GM23338 (cell line): ENCODE measurements around the gene MAMSTR. TPM values are rescaled to one million over a fixed set of nuclear protein-coding genes. Genes with fewer than 3 reads are reported as not detected.

ENCODE experiments used
- ATAC-seq: fragments of 200-7000 bp; cut with Tn5 transposase; 3 replicates; pipeline ENCODE4 v1.9.1; 2020
- DNase-seq: peaks from one replicate; pipeline ENCODE4 v3.0.0-alpha.2; 2015; ENCODE audit warnings: low spot score
- H2AFZ ChIP-seq: fragments of 200-600 bp; sonication (generic); 2 replicates; pipeline ENCODE4 v1.8.0; 2016; ENCODE audit warnings: antibody characterized with exemption, mild to moderate bottlenecking, moderate library complexity
- H3F3A ChIP-seq: fragments of 200-600 bp; sonication (generic); replicated peaks from 2 replicates; pipeline ENCODE4 v1.8.0; 2017; ENCODE audit warnings: antibody characterized with exemption, mixed run types, low read depth
- H3K27ac ChIP-seq: fragments of 200-600 bp; sonication (generic); 2 replicates; pipeline ENCODE4 v1.6.1; 2016; ENCODE audit warnings: low read depth
- H3K27me3 ChIP-seq: fragments of 200-600 bp; sonication (generic); 2 replicates; pipeline ENCODE4 v1.8.0; 2016; ENCODE audit warnings: mild to moderate bottlenecking, mixed run types, moderate library complexity; ENCODE audit not compliant: insufficient read depth
- H3K36me3 ChIP-seq: fragments of 200-600 bp; sonication (generic); 2 replicates; pipeline ENCODE4 v1.8.0; 2016; ENCODE audit warnings: mild to moderate bottlenecking; ENCODE audit not compliant: insufficient read depth
- H3K4me1 ChIP-seq: fragments of 200-600 bp; sonication (generic); 2 replicates; pipeline ENCODE4 v1.8.0; 2016; ENCODE audit warnings: mild to moderate bottlenecking, moderate library complexity; ENCODE audit not compliant: insufficient read depth
- H3K4me2 ChIP-seq: fragments of 200-600 bp; sonication (generic); 2 replicates; pipeline ENCODE4 v1.7.1; 2017; ENCODE audit warnings: mixed run types
- H3K4me3 ChIP-seq: fragments of 200-600 bp; sonication (generic); 2 replicates; pipeline ENCODE4 v1.6.1; 2016; ENCODE audit warnings: mixed run types
- H3K79me2 ChIP-seq: fragments of 200-600 bp; sonication (generic); replicated peaks from 2 replicates; pipeline ENCODE4 v1.8.0; 2017; ENCODE audit warnings: mild to moderate bottlenecking; ENCODE audit not compliant: insufficient read depth
- H3K9me2 ChIP-seq: fragments of 200-600 bp; sonication (generic); 2 replicates; pipeline ENCODE4 v1.8.0; 2017; ENCODE audit not compliant: insufficient read depth
- H4K20me1 ChIP-seq: fragments of 200-600 bp; sonication (generic); replicated peaks from 2 replicates; pipeline ENCODE4 v1.8.0; 2017; ENCODE audit warnings: mild to moderate bottlenecking; ENCODE audit not compliant: insufficient read depth
- H3K27ac Mint-ChIP-seq: 2 replicates; pipeline ENCODE4 v1.8.0; 2020; ENCODE audit warnings: inconsistent platforms, mild to moderate bottlenecking, moderate library complexity, mixed read lengths
- H3K27me3 Mint-ChIP-seq: 3 replicates; pipeline ENCODE4 v1.8.0; 2022; ENCODE audit warnings: low read depth, mild to moderate bottlenecking, moderate library complexity, mixed read lengths, inconsistent platforms; ENCODE audit not compliant: insufficient read depth, poor library complexity
- H3K36me3 Mint-ChIP-seq: 3 replicates; pipeline ENCODE4 v1.8.0; 2021; ENCODE audit warnings: low read depth, mild to moderate bottlenecking, inconsistent platforms, moderate library complexity, mixed read lengths
- H3K4me1 Mint-ChIP-seq: 3 replicates; pipeline ENCODE4 v1.8.0; 2020; ENCODE audit warnings: mild to moderate bottlenecking, inconsistent platforms, mixed read lengths
- H3K4me3 Mint-ChIP-seq: 3 replicates; pipeline ENCODE4 v1.8.0; 2021; ENCODE audit warnings: moderate library complexity, mild to moderate bottlenecking, inconsistent platforms, mixed read lengths
- H3K9me3 Mint-ChIP-seq: 3 replicates; pipeline ENCODE4 v1.8.0; 2020; ENCODE audit warnings: moderate library complexity, mild to moderate bottlenecking, inconsistent platforms, mixed read lengths
- CREB1 ChIP-seq: fragments of 250-450 bp; sonication (Bioruptor Pico); IDR thresholded peaks from 2 replicates; pipeline ENCODE4 v1.5.0; 2020; ENCODE audit warnings: low read depth, mild to moderate bottlenecking, moderate library complexity
- JUNB ChIP-seq: IDR thresholded peaks from one replicate; pipeline ENCODE4 v1.6.1; 2016; ENCODE audit warnings: antibody characterized with exemption; ENCODE audit not compliant: unreplicated experiment
- POLR2AphosphoS5 ChIP-seq: IDR thresholded peaks from 2 replicates; pipeline ENCODE4 v1.6.1; 2016; ENCODE audit warnings: antibody characterized with exemption, low read depth
- ZNF114 ChIP-seq: fragments of 250-450 bp; sonication (Bioruptor Pico); IDR thresholded peaks from 2 replicates; pipeline ENCODE4 v1.5.0; 2020; ENCODE audit warnings: mild to moderate bottlenecking, moderate library complexity
- polyA plus RNA-seq: library from polyadenylated mRNA; unstranded; fragments of >200 nt; fragmentation: Nextera tagmentation; extraction: Ambion mirVana; gene quantifications from 2 replicates; pipeline ENCODE4 v1.2.1, GENCODE V29; 2016
- total RNA-seq: library from RNA; depleted of rRNA; stranded (reverse); fragments of >200 nt; shearing (Covaris generic); gene quantifications from 2 replicates; pipeline ENCODE4 v1.2.3, GENCODE V29; 2014
- TF ChIP-seq, protein P1 (sequence below): fragments of 250-450 bp; sonication (Bioruptor Pico); IDR thresholded peaks from 2 replicates; pipeline ENCODE4 v1.5.0; 2020; ENCODE audit warnings: mild to moderate bottlenecking, moderate library complexity
- TF ChIP-seq, protein P2 (sequence below), 2 experiments: fragments of 200-600 bp in 1 of 2; sonication (generic) in 1 of 2; conservative IDR thresholded peaks; 2 replicates each; pipeline versions ENCODE4 v1.5.1 to v1.6.1; 2016 to 2017; ENCODE audit warnings: antibody characterized with exemption in 2 of 2, low read depth in 2 of 2, mild to moderate bottlenecking in 2 of 2, moderate library complexity in 1 of 2
- TF ChIP-seq, protein P3 (sequence below): IDR thresholded peaks from one replicate; pipeline ENCODE4 v1.6.1; 2018; ENCODE audit warnings: antibody characterized with exemption; ENCODE audit not compliant: unreplicated experiment
- TF ChIP-seq, protein P4 (sequence below): IDR thresholded peaks from 2 replicates; pipeline ENCODE4 v1.6.1; 2016; ENCODE audit warnings: antibody characterized with exemption

Gene MAMSTR
- total and polyA plus RNA-seq, 2 experiments from 2014 or later = 1.9 to 2.0 TPM

DNA sequence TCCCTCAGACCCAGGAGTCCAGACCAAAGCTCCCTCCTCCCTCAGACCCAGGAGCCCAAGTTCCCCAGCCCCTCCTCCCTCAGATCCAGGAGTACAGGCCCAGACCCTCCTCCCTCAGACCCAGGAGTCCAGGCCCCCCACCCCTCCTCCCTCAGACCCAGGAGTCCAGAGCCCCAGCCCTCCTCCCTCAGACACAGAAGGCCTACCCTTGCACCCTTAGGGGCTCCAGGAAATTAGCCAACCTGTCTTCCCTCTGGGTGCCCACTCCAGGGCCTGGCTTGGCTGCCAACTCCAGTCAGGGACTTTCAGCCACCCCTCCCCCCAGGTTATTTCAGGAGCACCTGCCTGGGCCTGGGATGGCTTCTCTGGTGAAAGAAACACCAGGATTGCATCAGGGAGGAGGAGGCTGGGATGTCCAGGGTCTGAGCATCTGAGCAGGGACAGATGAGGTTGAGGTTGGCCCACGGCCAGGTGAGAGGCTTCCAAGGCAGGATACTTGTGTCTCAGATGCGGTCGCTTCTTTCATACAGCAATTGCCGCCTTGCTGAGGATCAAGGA, 35.6 kb upstream of the MAMSTR start, which contains the start of gene FGF21 (continued):
- no peak for TF ChIP-seq POLR2AphosphoS5
- TF ChIP-seq, protein P1, sequence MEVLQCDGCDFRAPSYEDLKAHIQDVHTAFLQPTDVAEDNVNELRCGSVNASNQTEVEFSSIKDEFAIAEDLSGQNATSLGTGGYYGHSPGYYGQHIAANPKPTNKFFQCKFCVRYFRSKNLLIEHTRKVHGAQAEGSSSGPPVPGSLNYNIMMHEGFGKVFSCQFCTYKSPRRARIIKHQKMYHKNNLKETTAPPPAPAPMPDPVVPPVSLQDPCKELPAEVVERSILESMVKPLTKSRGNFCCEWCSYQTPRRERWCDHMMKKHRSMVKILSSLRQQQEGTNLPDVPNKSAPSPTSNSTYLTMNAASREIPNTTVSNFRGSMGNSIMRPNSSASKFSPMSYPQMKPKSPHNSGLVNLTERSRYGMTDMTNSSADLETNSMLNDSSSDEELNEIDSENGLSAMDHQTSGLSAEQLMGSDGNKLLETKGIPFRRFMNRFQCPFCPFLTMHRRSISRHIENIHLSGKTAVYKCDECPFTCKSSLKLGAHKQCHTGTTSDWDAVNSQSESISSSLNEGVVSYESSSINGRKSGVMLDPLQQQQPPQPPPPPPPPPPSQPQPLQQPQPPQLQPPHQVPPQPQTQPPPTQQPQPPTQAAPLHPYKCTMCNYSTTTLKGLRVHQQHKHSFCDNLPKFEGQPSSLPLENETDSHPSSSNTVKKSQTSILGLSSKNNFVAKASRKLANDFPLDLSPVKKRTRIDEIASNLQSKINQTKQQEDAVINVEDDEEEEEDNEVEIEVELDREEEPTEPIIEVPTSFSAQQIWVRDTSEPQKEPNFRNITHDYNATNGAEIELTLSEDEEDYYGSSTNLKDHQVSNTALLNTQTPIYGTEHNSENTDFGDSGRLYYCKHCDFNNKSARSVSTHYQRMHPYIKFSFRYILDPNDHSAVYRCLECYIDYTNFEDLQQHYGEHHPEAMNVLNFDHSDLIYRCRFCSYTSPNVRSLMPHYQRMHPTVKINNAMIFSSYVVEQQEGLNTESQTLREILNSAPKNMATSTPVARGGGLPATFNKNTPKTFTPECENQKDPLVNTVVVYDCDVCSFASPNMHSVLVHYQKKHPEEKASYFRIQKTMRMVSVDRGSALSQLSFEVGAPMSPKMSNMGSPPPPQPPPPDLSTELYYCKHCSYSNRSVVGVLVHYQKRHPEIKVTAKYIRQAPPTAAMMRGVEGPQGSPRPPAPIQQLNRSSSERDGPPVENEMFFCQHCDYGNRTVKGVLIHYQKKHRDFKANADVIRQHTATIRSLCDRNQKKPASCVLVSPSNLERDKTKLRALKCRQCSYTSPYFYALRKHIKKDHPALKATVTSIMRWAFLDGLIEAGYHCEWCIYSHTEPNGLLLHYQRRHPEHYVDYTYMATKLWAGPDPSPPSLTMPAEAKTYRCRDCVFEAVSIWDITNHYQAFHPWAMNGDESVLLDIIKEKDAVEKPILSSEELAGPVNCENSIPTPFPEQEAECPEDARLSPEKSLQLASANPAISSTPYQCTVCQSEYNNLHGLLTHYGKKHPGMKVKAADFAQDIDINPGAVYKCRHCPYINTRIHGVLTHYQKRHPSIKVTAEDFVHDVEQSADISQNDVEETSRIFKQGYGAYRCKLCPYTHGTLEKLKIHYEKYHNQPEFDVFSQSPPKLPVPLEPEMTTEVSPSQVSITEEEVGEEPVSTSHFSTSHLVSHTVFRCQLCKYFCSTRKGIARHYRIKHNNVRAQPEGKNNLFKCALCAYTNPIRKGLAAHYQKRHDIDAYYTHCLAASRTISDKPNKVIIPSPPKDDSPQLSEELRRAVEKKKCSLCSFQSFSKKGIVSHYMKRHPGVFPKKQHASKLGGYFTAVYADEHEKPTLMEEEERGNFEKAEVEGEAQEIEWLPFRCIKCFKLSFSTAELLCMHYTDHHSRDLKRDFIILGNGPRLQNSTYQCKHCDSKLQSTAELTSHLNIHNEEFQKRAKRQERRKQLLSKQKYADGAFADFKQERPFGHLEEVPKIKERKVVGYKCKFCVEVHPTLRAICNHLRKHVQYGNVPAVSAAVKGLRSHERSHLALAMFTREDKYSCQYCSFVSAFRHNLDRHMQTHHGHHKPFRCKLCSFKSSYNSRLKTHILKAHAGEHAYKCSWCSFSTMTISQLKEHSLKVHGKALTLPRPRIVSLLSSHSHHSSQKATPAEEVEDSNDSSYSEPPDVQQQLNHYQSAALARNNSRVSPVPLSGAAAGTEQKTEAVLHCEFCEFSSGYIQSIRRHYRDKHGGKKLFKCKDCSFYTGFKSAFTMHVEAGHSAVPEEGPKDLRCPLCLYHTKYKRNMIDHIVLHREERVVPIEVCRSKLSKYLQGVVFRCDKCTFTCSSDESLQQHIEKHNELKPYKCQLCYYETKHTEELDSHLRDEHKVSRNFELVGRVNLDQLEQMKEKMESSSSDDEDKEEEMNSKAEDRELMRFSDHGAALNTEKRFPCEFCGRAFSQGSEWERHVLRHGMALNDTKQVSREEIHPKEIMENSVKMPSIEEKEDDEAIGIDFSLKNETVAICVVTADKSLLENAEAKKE = no peak

DNA sequence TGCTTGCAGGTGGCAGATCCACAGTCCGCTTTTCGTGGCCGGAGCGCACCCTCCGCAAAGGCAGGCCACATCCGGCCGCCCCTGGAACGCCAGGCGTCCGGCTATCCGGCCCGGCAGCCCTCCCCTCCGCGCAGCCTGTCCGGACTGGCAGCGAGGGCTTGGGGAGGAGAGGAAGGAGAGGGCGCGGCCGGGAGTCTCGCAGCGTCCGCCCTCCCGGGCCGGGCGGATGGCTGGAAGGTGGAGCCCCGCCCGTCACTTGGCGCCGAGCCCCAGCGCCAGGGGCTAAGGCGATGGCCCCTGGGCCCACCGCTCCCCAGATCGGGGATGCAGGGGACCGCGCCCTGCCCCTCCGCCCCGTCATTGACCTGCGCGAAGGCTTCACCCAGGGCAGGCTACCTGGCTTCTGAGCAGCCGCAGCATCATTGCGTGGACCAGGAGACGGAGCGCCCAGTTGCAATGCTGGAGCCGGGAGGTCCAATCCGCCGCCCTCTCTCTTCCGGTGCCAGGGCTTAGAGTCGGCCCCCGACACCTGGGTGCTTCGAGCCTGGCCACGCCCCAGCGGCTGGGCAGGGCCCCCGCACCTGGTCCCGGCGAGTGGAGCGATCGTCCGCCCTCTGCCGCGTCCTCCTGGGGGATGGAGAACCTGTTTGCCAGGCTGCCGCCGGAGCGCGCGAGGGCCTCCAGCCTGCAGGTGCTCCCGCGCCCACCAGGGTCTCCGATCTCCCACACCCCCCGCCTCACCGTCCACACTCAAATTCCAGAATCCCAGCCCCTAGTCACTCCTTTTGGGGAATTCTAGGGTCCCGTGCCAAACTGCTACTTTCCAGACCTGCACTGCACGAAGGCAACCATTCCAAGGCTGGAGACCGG, 33.2 kb upstream of the MAMSTR start, which contains the start of gene FUT1:
Gene FUT1, minus strand, starts transcription at position 146 of the 870 bp plus-strand sequence. CDS start 1,360 bp downstream, outside the sequence.
- Histone ChIP-seq H3K4me1 (peaks cover 40% of the 10 kb centered on the region), H3K79me2 (peaks cover 36% of the 10 kb centered on the region), H3K9me2 (no peaks in the 10 kb centered on the region), H4K20me1 (peaks cover 11% of the 10 kb centered on the region; the same call in 1 of the 2 replicates), H3F3A (peaks cover 17% of the 10 kb centered on the region; the same call in 1 of the 2 replicates), H3K36me3 (0 out of 2 replicates have a peak, but pooled peaks cover 6% of the 10 kb centered on the region), H3K4me2 (peak within 1 kb of the TSS; percentile 100), H3K4me3 (peak within 1 kb of the TSS; percentile 98), H3K27me3 (no peaks in the 10 kb centered on the region), H3K27ac (peak within 1 kb of the TSS; percentile 98), H2AFZ (peak within 1 kb of the TSS; percentile 87)
- DNase-seq = peak; percentile 98
- peaks cover 49% of the 10 kb centered on the region for H3K4me1 Mint-ChIP-seq
- H3K27me3 Mint-ChIP-seq = peaks cover 42% of the 10 kb centered on the region
- peak within 1 kb of the TSS; percentile 93 for H3K4me3 Mint-ChIP-seq
- H3K36me3 Mint-ChIP-seq = peaks cover 43% of the 10 kb centered on the region
- H3K9me3 Mint-ChIP-seq = no peaks in the 10 kb centered on the region; the same call in none of the 3 replicates
- H3K27ac Mint-ChIP-seq = peak within 1 kb of the TSS; percentile 90
- ATAC-seq = peak; percentile 85
- TF ChIP-seq JUNB (no peak), ZNF114 (CRISPR knock-in tag) (no peak), CREB1 (peak; percentile 86)
- TF ChIP-seq, protein P2, sequence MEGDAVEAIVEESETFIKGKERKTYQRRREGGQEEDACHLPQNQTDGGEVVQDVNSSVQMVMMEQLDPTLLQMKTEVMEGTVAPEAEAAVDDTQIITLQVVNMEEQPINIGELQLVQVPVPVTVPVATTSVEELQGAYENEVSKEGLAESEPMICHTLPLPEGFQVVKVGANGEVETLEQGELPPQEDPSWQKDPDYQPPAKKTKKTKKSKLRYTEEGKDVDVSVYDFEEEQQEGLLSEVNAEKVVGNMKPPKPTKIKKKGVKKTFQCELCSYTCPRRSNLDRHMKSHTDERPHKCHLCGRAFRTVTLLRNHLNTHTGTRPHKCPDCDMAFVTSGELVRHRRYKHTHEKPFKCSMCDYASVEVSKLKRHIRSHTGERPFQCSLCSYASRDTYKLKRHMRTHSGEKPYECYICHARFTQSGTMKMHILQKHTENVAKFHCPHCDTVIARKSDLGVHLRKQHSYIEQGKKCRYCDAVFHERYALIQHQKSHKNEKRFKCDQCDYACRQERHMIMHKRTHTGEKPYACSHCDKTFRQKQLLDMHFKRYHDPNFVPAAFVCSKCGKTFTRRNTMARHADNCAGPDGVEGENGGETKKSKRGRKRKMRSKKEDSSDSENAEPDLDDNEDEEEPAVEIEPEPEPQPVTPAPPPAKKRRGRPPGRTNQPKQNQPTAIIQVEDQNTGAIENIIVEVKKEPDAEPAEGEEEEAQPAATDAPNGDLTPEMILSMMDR (conservative IDR thresholded peaks at IDR 0.05; ENCODE audit: low read depth in 2 of 2) = peak in 1 of 2 experiments; percentile 31; a peak in 2 of 4 replicates
- TF ChIP-seq, protein P3, sequence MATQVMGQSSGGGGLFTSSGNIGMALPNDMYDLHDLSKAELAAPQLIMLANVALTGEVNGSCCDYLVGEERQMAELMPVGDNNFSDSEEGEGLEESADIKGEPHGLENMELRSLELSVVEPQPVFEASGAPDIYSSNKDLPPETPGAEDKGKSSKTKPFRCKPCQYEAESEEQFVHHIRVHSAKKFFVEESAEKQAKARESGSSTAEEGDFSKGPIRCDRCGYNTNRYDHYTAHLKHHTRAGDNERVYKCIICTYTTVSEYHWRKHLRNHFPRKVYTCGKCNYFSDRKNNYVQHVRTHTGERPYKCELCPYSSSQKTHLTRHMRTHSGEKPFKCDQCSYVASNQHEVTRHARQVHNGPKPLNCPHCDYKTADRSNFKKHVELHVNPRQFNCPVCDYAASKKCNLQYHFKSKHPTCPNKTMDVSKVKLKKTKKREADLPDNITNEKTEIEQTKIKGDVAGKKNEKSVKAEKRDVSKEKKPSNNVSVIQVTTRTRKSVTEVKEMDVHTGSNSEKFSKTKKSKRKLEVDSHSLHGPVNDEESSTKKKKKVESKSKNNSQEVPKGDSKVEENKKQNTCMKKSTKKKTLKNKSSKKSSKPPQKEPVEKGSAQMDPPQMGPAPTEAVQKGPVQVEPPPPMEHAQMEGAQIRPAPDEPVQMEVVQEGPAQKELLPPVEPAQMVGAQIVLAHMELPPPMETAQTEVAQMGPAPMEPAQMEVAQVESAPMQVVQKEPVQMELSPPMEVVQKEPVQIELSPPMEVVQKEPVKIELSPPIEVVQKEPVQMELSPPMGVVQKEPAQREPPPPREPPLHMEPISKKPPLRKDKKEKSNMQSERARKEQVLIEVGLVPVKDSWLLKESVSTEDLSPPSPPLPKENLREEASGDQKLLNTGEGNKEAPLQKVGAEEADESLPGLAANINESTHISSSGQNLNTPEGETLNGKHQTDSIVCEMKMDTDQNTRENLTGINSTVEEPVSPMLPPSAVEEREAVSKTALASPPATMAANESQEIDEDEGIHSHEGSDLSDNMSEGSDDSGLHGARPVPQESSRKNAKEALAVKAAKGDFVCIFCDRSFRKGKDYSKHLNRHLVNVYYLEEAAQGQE = peak; percentile 12
- TF ChIP-seq, protein P4, sequence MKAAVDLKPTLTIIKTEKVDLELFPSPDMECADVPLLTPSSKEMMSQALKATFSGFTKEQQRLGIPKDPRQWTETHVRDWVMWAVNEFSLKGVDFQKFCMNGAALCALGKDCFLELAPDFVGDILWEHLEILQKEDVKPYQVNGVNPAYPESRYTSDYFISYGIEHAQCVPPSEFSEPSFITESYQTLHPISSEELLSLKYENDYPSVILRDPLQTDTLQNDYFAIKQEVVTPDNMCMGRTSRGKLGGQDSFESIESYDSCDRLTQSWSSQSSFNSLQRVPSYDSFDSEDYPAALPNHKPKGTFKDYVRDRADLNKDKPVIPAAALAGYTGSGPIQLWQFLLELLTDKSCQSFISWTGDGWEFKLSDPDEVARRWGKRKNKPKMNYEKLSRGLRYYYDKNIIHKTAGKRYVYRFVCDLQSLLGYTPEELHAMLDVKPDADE = peak; percentile 53; the same call in 1 of the 2 replicates
